ENCODE data around the gene EI24. TPM values are rescaled to one million over a fixed set of nuclear protein-coding genes. Genes with fewer than 3 reads are reported as not detected.
A peak's percentile ranks its signal among the peaks of the same experiment; 100 is the strongest.

Gene EI24
- total and polyA plus RNA-seq, 9 of the 15 experiments (the other 6 are each of a cell fraction or from before 2014, with no cell fraction given), result 50.4 to 260 (median 168) TPM

- no peak for TF ChIP-seq ZNF518B (CRISPR knock-in tag; IDR thresholded peaks at IDR 0.05)
- no peak for TF ChIP-seq HMG20B (CRISPR knock-in tag; IDR thresholded peaks at IDR 0.05)
- TF ChIP-seq MGA (IDR thresholded peaks at IDR 0.05), result peak; percentile 76
- TF ChIP-seq KLF10 (CRISPR knock-in tag; IDR thresholded peaks at IDR 0.05), result no peak
- no peak for TF ChIP-seq C11orf30 (IDR thresholded peaks at IDR 0.05; ENCODE audit: low read depth)
- peak; percentile 69 for TF ChIP-seq RBBP5 (IDR thresholded peaks at IDR 0.05; ENCODE audit: borderline replicate concordance, insufficient read depth, low read length, poor library complexity, severe bottlenecking)
- TF ChIP-seq E2F1 (CRISPR knock-in tag; IDR thresholded peaks at IDR 0.05), result peak; percentile 68; the same call in 1 of the 2 replicates
- peak; percentile 57 to 76; a peak in 3 of 4 replicates for TF ChIP-seq SIX5 (IDR thresholded peaks at IDR 0.05; ENCODE audit: borderline replicate concordance in 1 of 2, insufficient read depth in 1 of 2, low read depth in 1 of 2, low read length in 2 of 2)
- TF ChIP-seq ZKSCAN1 (IDR thresholded peaks at IDR 0.05; ENCODE audit: low read depth, low read length), result no peak
Measured at GRCh38 chr11:125568970-125569914, at the start of gene EI24 (continued).
